OCI-M2 (cell line): ENCODE results near the gene CRHR1.

ENCODE experiments used
- DNase-seq: peaks from one replicate; lab custom pipeline; 2025; ENCODE audit not compliant: unreplicated experiment; lab: John Stamatoyannopoulos, UW

CRHR1 gene

GRCh38 chr17:45841883-45842525 lies 57.9 kb downstream of the CRHR1 start:
- DNase-seq, result no peak

DNA sequence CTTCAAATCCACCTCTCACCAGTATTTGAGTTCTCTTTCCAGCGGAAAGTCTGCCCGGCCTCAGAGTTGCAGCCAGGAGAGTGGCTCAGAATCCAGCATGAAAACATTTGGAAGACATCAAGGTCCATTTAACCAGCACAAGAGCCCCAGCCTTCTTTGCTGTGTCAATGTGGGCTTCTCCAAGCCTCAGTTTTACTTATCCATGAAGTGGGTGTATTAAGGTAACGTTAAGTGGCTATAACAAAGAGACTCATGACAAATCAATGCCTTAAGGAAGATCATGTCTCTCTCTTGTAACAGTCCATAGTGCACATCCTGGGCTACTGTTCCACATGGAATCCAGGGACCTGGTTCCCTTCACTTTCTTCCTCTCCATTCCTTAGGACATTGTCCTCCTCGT lies 59.6 kb downstream of the CRHR1 start:
- no peak for DNase-seq

DNA sequence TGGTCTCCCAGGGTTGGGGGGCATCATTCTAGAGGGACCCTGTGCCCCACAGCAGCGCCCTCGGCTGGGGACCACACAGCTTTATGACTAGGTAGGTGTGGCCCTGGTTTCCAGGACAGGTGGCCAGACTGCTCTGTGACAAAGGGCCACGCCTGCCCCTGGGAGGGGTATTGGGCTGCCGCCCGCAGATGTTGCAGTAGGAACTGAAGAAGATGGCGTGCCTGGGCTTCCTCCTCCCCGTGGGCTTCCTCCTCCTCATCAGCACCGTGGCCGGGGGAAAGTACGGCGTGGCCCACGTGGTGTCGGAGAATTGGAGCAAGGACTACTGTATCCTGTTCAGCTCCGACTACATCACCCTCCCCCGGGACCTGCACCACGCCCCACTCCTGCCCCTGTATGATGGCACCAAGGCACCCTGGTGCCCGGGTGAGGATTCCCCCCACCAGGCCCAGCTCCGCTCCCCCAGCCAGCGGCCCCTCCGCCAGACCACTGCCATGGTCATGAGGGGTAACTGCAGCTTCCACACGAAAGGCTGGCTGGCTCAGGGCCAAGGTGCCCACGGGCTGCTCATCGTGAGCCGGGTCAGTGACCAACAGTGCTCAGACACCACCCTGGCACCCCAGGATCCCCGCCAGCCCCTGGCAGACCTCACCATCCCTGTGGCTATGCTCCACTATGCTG lies 60.7 kb downstream of the CRHR1 start, which contains the start of gene SPPL2C:
Gene SPPL2C (plus strand): TSS at position 187 of the 681 bp plus-strand sequence. CDS start 26 bp downstream, at position 213.
- no peak for DNase-seq

DNA sequence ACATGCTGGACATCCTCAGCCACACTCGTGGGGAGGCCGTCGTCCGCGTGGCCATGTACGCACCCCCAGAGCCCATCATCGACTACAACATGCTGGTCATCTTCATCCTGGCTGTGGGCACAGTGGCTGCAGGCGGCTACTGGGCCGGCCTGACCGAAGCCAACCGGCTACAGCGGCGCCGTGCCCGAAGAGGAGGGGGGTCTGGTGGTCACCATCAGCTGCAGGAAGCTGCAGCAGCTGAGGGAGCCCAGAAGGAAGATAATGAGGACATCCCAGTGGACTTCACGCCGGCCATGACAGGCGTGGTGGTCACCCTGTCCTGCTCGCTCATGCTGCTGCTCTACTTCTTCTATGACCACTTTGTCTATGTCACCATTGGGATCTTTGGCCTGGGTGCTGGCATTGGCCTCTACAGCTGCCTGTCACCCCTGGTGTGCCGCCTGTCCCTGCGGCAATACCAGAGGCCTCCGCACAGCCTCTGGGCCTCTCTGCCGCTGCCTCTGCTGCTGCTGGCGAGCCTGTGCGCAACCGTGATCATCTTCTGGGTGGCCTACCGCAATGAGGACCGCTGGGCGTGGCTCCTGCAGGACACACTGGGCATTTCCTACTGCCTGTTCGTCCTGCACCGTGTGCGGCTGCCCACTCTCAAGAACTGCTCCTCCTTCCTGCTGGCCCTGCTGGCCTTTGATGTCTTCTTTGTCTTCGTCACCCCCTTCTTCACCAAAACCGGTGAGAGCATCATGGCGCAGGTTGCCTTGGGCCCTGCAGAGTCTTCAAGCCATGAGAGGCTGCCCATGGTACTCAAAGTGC lies 61.5 kb downstream of the CRHR1 start:
- DNase-seq, result no peak

DNA sequence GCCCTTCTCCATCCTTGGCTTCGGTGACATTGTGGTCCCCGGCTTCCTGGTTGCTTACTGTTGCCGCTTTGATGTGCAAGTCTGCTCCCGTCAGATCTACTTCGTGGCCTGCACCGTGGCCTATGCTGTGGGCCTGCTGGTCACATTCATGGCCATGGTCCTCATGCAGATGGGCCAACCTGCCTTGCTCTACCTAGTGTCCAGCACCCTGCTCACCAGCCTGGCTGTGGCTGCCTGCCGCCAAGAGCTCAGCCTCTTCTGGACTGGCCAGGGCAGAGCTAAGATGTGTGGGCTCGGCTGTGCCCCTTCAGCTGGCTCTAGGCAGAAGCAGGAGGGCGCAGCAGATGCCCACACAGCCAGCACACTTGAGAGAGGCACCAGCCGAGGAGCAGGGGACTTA lies 62.1 kb downstream of the CRHR1 start:
- no peak for DNase-seq

DNA sequence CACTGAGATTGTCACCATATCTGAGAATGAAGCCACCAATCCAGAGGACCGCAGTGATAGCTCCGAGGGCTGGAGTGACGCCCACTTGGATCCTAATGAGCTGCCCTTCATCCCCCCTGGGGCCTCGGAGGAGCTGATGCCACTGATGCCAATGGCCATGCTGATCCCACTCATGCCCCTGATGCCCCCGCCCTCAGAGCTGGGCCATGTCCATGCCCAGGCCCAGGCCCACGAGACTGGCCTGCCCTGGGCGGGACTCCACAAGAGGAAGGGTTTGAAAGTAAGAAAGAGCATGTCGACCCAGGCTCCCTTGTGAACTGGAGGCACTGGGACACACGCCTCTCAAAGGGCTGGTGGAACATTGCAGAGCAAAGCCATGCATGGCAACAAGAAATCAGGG lies 62.5 kb downstream of the CRHR1 start:
- no peak for DNase-seq

GRCh38 chr17:45847101-45847500 lies 63.0 kb downstream of the CRHR1 start:
- DNase-seq, result no peak

DNA sequence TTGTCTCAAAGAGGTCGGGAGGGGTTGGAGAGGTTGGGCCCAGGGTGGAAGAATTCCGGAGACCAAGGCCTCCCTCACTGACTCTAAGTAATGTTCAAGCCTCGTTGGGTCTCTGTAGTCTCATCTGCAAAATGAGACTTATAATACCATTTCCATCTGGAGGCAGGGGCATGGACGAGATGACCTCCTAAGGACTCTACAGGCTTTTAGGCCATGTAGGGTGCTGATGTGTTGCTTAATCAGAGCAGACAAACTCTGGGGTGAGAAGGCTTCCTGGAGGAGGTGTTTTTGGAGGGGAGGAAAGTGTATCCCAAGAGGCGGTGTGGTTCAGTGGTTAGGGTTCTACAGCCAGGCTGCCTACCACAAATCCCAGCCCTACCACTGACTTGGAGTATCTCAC lies 63.6 kb downstream of the CRHR1 start:
- DNase-seq, result no peak

GRCh38 chr17:45848405-45848804 lies 64.3 kb downstream of the CRHR1 start:
- no peak for DNase-seq

DNA sequence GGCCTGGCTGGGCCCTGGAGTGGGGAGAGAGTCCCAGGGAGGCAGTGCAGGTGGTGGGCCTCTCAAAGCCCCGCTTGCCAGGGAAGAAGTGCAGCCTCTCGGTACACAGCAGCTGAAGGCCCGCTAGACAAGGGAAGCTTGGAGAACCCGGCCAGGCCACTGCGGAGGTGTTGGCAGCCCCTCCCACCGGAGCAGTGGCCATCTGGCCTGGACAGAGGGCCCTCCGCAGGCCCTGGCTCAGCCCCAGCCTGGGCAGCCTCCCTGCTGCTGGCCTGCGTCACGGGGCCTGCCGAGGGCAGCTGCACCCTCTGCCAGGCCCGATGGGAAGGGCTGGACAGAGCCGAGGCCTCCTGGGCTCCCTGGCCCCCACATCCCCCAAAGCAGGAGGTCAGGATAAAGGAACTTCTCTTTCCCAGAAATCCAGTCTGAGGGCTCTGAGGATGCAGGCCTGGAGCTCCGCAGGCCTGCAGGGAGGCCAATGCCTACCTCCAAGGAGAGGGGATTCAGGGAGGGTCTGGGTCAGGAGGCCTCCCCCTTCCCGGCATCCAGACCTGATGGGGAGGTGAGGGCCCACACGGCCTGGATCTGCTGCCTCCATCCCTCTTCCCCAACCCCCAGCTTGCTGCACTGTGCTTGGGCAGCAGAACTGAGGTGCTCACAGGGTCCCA lies 64.9 kb downstream of the CRHR1 start:
- no peak for DNase-seq

DNA sequence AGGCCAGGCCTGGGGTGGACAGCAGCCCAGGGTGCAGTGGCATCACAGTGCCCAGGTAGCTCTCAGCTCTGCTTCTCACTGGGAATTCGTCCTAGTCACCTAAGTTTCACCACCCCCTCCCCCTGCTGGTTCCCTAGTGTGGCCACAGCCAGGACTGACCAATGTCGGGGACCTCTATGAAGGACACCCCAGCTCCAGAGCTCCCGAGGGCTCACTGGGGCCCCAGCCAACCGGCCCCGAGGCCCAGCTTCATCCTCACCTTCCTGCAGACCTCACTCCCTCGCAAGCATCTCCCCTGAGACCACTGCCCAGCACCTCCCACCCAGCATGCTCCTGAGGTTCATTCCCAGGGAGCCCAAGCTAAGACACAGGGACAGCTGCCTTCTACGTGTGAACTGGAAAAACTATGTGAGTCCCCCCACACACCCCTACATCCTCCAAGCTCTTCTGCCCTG lies 65.4 kb downstream of the CRHR1 start:
- no peak for DNase-seq

DNA sequence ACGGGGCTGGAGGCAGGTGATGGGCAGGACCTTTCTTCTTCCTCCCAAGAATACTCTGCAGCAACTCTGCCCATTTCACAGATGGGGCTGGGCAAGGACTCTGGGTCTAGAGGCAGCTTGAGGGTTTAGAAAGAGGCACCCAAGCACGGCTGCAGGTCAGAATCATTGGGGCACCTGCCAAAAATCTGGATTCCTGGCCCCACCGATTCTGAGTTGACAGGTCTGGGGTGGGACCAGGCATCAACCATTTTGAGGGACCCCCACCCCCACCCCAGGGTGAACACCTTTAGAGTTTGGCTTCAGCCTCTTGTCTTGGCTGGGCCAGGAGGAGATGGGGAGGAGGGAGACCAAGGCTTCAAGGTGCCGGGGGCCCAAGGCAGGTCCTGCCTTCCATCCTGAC lies 65.9 kb downstream of the CRHR1 start:
- DNase-seq, result no peak

DNA sequence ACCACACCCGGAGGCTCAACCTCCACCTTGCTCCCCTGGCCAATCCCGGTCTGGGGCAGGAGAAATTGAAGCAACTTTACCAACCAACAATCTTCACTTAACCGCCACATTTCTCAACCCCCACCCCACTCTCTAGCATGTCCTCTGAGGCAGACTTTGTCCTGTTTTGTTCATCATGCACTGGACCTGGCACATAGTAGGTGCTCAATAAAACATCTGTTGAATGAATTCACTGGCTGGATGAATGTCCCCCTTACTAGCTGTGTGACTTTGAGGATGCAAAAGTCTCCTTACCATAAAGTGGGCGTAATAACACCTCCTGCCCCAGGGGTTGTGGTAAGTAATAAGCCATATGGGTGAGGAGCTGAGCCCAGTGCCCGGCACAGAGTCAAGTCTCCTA lies 66.3 kb downstream of the CRHR1 start:
- DNase-seq, result no peak

- no peak for DNase-seq
These were observed 66.9 kb downstream of the CRHR1 start for GRCh38 chr17:45851022-45851421.

- DNase-seq, result no peak
These were observed 67.3 kb downstream of the CRHR1 start for GRCh38 chr17:45851464-45851863.

DNA sequence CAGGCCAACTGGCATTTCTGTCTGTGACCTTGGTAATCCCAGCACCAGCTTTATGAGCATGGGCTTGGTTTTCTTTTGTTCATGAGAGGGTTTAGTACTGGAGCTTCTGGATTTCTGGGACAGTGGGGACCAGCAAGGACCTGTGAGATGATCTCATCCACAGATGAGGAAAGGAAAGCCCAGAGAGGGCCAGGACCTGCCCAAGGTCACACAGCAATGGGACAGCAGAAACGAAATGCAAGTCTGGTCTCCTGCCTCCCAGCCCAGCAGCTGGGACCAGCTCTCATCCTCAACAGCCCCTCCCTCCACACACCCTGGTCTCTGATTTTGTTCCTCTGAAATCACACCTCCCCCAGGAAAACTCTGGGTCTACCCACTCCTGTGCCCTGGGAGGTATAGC lies 67.8 kb downstream of the CRHR1 start:
- no peak for DNase-seq

DNA sequence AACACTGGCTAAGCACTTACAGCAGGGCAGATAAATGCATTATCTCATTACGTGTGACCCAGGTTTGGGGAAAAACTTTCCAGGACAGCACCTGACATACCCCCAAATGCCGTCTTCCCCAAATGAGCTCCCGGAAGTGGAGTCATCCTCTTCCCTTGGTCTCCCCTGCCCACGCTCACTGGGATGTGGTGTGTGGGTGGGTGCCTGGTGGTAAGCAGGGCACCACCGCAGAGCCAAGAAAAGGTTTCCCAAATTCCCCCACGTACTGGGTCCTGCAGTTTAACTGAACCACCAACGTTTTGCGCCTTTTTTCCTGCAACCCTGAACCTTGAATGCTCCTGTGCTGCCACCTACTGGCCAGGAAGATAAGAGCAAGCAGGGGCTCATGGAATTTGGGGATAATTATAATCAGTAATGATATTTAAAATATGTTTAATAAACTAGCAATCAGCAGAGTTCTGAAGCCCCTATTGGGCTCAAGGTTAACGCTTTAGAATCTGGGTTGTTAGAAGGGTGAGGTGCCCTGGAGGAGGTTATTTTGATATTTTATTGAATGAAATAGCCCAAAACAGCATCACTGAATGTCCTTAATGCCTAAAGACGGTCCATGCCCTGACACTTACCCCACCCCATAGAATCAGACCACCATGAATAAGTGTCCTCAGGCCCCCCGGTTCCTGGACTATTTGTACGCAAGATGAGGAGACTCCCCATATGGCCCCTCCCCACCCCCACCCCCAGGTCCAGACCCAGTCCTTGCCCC lies 68.6 kb downstream of the CRHR1 start:
- no peak for DNase-seq

- no peak for DNase-seq
These were observed 70.1 kb downstream of the CRHR1 start for GRCh38 chr17:45854209-45854608.

DNA sequence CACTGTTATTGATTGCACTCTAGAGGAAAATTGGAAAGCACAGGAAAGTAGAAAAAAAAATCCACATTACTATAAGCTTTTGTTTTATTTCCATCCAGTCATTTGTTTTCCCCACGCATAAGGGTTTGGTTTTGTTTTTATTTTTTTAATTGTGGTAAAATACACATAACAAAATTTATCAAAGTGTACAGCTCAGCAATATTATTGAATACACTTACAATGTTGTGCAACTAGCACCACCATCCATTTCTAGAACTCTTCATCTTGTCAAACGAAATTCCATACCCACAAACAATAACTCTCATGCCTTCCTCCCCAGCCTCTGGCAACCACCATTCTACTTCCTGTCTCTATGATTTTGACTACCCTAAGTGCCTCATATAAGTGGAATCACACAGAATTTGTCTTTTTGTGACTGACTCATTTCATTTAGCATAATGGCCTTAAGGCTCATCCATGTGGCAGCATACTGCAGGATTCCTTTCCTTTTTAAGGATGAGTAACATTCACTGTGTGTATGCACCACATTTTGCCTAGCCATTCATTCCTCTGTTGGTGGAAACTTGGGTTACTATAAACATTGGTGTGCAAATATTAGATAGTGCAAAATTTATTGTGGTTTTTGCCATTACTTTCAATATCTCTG lies 71.7 kb downstream of the CRHR1 start:
- DNase-seq, result no peak
